HG03060 (cell line): ENCODE results near the gene CPO.
"Not testable (repeated sequence)": the region's sequence is repeated elsewhere in the genome, so short reads cannot be mapped to it uniquely, and the experiment has no call there.

ENCODE experiments used
- ATAC-seq: cut with Tn5 transposase; IDR thresholded peaks from one replicate; pipeline ENCODE4 v1.9.1; 2021; ENCODE audit warnings: low read depth, moderate number of reproducible peaks; ENCODE audit not compliant: unreplicated experiment

Gene CPO, protein sequence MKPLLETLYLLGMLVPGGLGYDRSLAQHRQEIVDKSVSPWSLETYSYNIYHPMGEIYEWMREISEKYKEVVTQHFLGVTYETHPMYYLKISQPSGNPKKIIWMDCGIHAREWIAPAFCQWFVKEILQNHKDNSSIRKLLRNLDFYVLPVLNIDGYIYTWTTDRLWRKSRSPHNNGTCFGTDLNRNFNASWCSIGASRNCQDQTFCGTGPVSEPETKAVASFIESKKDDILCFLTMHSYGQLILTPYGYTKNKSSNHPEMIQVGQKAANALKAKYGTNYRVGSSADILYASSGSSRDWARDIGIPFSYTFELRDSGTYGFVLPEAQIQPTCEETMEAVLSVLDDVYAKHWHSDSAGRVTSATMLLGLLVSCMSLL

DNA sequence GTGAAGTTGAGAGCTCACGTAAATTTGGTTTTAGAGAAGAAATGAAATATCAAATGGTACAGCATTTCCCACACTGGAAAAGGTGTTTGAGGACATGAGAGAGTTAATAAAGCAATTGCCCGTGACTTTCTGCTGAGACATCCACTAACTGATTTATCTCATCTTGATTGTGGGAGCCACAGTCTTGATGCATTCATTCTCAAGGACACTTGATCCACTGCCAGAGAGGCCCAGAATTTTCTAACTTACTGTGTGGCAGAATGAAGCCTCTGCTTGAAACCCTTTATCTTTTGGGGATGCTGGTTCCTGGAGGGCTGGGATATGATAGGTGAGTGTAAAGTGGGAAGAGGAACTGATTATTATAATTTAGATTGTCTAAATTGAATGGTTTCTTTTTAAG lies at the start of gene CPO:
Gene CPO, plus strand, starts transcription at position 179 of the 400 bp plus-strand sequence. Its CDS starts 82 bp downstream, at position 261.
- ATAC-seq = no peak

DNA sequence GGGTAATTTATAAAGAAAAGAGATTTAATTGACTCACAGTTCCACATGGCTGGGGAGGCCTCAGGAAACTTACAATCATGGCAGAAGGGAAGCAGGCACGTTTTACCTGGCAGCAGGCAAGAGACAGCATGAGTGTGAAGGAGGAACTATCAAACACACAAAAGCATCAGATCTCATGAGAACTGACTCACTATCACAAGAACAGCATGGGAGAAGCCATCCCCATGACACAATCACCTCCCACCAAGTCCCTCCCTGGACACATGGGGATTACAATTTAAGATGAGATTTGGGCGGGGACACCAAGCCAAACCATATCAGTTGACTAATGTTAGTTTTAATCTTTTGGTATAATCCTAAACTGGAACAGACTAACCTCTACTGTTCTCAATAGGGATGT lies 49.1 kb upstream of the CPO start:
- ATAC-seq = no peak

DNA sequence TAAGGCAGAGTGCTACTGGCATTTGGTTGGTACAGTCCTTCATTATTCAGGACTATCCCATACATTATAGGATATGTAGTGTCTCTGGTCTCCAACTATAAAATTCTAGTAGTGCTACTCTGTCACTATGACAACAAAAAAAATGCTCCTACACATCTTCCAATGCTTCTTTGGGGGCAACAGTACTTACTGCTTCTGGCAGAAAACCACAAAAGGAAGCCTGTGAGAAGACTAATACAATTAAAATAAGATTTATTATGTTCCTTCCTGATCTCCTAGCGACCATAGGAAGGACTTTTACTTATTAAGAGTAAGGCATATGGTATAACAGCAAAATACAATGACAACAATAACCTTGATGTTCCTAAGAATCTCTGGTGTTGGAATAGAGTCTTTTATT lies 48.4 kb upstream of the CPO start:
- no peak for ATAC-seq

DNA sequence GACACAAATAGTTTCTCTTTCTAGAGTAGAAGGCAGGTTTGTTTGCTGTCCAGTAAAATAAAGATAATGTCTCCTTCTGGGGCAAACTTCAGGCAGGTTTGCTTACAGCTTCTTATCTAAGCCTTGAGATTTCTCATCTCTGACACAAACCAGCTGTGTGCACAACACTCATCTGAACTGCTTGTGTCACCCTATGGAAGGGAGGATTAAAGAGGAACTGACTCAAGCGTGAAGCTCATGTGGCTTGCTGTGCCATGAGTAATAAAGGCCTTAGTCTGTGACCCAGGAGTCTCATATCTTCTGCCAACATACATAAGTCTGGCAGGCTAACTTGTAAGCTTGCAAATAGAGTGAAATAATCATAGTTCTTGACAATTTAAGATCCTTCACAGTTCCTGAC lies 24.2 kb upstream of the CPO start:
- peak; percentile 65 for ATAC-seq

DNA sequence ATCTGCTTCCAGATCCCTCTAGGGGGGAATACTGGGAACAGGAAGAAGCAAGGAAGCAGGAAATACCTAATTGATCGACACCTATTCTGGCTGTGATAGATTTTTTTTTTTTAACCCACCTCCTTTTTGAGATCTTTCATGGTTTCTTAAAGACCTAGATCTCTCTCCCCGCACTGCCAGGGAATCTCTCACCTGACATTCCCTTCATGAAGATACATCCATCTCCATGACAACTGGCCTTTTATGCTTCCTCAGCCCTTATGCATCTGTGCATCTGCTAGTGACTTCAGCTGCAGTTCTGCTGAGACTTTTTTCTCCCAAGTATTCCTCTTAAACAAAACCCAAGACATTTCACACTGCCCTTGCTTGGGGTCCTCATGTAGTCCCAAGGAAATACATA lies 21.1 kb upstream of the CPO start:
- ATAC-seq = no peak

DNA sequence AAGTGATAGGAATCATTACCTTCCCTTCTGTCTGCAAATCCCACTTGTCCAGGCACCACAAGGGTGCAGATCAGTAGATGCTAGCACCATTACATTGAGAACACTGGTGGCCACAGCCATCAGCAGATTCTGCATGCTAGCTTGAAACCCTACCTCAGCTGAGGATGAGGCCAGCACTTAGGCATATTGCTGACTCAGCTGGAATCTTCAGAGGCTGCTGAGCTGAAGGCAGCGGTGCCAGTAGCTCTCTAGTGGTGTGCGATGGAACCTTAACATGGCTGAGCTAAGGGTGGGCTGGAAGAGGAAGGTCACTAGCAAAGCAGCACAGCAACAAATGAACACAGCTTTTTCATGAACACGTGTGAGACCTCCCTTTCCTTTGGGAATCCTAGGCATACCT lies 19.0 kb upstream of the CPO start:
- no peak for ATAC-seq

DNA sequence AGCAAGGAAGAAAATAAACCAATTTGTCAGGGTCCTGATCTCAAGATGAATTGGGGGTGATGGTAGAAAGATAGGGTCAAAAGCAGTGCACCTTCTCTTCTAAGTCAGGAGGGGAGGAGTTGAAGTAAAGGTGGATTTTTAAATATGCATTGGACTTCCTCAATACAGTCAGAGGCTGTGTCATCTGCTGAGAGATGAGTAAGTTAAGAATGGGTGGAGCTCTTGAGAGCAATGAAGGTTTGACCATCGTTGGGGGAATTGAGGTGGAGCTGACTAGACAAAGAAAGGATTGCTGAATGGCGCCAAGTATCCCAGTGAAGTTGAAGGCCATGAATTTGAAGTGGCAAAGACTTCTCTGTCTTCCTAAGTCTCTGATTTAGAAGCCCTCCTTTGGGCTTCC lies 18.4 kb upstream of the CPO start:
- no peak for ATAC-seq

DNA sequence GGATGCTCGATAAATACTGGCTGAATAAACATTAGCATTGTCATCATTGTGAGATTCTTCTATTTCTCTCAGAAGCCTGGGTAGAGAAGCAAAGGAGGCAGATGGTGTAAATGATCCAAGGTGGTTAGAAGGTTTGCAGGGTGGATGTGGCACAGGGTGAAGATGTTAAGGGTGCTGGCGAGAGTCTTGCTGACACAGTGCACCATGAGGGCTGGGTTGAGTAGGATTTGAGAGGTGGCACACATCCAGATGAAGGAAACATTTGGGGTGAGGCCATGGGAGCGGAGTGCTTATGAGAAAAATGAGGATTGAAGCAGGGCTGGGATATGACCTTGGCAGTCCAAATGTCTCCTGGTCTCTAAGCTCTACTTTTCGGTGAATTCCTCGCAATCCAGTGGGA lies 17.8 kb upstream of the CPO start:
- no peak for ATAC-seq

DNA sequence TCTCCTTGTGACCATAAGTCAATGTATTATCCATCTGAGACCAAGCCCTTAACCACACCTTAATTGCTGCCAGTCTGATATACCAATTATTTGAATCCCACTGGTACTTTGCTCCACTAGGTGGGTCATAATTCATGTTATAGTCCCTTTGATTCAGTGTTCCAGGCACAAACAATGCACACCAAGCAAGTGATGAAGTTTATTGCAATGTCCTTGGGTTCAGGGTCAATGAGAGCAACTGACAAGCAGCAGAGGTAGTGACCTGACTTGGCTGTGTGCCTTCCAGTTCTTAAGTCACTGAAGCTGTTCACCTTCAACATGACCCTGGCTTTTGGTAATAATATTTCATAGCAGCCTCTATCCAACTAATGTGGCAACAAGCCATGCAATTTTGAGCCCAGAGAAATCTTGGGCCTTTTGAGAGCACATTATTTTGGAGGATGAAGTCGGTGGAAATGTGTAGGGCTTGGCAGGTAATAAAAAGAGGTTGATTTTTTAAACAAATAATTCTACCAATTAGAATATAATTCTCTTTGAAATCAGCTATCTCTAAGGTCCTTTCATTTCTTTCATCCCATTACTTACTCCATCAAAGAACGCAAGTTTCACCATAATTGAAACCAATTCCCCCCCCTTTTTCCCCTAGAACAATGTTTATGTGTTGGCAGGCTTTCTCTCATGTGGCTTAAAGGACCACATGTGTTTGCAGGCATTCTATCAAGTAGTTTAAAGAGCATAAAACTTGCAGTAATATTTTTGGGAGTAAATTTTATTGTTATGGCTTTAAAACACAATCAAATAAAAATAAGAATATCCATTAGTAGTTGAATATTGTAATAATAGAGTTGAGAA lies 3.1 kb upstream of the CPO start:
- ATAC-seq = no peak

DNA sequence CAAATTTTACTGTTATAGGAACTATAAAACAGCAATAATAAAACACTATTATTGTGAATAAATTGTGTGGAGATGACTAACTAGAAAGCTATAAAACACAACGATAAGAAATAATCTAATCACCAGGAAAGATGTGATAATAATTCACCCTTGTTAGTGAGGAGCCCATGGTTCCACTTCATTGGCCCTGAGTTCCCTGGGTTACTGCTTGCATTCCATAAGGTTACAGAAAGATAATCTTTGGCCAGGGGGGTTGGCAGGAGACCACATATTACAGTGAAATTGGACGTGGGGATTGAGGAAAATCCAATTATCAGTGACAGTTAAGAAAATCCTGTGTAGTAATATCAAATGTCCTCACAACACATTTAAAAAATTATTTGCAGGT lies 2.5 kb upstream of the CPO start:
- ATAC-seq = no peak

DNA sequence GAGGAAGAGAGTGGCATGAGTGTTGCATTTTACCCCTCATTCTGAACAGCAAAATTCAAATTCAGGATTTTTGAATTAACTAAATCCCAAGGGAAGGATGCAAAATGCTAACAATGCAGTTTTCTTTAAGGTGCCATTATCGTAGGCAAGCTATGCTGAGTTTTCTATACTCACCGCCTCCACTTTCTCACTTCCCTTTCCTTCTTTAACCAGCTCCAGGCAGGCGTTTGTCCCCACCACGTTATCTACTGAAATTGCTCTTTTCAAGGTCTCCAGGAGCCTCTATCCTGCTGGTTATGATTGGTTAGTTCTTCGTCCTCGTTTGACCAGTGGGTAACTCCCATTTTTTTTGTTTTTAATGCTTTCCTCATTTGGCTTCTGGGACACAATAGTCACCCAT lies 1.8 kb upstream of the CPO start:
- ATAC-seq = peak; percentile 85

DNA sequence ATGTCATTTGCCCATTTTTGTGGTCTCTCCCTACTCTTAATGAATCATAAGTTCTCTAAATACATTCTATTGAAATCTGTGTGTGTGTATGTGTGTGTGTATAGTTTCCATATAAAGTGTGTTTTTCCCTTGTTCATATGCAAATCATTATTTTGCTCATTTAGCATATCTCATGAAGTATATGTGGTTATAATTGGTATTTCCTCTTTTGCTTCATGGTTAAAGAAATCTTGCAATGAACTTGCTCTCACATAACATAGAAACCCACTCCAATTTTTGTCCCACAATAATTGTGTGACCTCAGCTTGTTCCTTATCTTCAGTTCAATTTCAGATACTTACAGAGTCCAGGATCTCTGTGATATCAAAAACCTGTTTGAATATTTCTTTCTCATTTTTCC lies 1.2 kb downstream of the CPO start:
- no peak for ATAC-seq

DNA sequence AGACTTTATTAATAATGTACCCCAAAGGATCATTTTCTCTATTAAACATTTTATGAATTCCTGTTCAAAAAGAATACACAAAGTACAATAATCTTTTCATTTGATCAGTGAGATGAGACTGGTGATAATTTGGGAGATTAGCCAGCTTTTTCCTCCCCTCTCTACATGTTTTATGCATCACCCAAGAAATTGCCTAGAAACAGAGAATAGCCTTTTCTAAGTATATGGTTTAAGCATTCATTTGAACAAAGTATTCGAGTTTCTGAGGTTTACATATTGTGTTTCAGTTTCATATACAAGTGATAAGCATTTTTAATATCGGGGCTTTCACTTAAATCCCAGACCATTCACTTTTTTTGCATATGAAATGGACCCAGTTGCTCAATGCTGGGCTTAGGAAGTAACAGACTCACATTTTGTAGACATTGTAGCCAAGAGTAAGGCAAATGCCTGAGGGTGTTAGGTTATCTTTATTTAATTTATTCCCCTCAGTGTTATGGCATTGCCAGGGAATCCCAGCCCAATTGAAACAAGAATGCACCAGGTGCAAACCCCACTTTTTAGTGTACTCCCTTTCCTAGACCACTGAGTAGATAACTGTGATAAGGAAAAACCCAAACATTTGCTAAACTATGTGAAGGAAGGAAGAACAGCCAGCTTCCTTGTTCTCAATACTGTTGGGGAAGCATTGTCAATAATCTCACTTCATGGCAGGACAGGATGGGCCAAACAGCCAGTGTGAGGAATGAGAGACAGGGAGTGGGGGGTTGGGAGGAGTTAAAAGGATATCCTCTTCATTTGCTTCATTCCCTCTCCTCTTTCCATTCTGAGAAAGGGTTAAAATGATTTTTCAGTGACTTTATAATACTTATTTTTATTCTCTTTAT lies 3.5 kb downstream of the CPO start:
- no peak for ATAC-seq

DNA sequence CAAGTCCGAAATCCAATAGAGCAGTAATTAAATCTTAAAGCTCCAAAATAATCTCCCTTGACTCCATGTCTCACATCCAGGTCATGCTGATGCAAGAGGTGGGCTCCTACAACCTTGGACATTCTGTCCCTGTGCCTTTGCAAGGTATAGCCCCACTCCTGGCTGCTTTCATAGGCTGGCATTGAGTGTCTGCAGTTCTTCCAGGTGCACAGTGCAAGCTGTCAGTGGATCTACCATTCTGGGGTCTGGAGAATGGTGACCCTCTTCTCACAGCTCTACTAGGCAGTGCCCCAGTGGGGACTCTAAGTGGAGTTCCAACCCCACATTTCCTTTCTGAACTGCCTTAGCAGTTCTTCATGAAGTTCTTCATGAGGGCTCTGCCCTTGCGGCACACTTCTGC lies 14.1 kb downstream of the CPO start:
- ATAC-seq = not testable (repeated sequence)

DNA sequence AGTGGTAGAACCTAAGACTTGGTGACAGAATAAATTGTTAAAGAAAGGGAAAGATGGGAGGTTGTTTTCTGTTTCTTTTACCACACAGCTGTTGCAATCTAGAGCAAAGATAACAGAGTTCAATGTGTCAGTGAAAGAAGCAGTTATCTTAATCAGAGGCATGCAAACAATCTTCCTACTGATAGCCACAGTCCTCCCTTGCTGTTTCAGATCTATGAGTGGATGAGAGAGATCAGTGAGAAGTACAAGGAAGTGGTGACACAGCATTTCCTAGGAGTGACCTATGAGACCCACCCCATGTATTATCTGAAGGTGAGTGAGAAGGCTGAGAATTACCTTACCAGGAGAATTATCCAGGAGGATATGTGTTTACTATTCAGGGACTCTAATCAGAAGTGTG lies 15.9 kb downstream of the CPO start:
- no peak for ATAC-seq

DNA sequence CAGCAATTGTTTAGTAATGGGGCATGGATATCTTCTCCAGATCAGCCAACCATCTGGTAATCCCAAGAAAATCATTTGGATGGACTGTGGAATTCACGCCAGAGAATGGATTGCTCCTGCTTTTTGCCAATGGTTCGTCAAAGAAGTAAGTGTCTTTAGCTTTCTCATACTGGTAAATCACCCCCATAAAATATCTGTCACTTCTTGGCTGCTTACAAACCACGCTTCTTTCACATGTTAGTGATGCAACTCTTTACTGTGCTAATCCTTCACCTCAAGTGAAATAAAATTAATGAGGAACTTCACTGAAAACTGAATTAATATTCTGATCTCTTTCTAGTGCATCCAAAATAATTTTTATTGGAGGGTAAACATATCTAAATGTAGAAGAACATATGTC lies 18.9 kb downstream of the CPO start:
- no peak for ATAC-seq

DNA sequence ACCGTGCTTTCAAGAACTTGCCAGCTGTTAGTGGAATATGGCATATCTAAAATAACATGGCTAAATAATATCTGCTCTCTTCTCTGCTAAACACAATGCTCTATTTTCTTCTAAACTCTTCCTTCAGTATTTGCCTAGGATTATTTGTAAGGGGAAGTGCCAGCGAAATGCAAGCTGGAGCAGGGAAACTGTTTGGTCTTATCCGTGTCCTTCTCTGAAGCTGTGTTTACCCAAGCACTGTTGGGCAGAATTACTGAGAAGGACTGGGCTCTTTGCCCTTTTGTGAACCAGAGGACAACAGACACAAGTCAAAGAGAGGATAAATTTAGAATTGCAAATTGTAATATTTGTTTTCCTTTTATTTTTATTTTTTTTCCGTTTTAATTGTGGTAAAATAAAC lies 23.6 kb downstream of the CPO start:
- ATAC-seq = no peak

DNA sequence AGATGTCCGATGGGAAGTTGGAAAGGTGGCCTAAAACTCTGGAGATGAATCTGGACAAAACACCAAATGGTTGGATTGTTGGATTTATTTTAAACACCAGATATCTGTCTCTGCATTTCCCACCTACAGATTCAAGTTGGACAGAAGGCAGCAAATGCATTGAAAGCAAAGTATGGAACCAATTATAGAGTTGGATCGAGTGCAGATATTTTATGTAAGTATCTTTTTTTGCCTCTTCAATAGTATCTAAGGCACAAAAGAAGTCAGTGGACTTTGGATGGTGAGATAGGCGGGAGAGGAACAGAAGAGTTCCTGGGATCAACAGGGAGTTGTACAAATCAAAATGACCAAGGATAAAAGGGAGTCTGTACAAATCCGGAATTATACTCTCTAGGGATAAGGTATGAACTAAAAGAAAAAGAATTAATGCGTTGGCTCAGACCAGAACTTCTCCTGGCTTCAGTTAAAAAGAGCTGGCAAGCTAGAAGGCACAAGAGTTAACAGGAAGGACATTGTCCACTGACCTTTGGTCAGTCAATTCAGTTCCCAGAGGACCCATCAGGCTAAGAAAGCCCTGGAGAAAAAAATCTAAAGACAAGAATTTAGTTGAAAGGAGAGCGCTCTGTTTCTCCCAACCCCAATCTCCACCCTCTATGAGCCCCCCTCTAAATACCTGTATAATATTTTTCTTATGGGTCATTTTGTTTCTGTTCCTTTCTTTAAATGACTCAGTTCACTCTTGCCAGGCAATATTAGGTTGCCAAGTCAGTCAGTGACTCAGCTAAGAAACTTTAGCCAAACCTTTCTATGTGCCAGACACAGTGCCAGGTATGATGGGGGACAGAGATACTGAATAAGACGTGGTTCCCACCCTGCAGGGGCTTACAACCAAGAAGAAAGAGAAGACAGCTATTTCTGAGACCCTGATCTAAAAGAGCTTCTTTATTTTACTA lies 29.1 kb downstream of the CPO start:
- ATAC-seq = no peak

DNA sequence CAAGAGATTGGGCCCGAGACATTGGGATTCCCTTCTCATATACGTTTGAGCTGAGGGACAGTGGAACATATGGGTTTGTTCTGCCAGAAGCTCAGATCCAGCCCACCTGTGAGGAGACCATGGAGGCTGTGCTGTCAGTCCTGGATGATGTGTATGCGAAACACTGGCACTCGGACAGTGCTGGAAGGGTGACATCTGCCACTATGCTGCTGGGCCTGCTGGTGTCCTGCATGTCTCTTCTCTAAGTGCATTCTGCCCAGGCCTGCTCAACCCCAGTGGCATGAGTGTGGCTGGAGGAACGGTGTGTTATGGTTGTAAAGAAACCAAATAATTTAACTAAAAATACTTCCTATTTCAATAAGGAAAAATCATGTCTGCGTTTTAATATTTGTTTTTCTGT lies 29.9 kb downstream of the CPO start:
- no peak for ATAC-seq
